GM19043 (cell line): ENCODE data around the gene BLTP1.

ENCODE experiments used
- ATAC-seq: cut with Tn5 transposase; IDR thresholded peaks from one replicate; pipeline ENCODE4 v1.9.1; 2021; ENCODE audit warnings: low read depth; ENCODE audit not compliant: unreplicated experiment

BLTP1 gene

DNA sequence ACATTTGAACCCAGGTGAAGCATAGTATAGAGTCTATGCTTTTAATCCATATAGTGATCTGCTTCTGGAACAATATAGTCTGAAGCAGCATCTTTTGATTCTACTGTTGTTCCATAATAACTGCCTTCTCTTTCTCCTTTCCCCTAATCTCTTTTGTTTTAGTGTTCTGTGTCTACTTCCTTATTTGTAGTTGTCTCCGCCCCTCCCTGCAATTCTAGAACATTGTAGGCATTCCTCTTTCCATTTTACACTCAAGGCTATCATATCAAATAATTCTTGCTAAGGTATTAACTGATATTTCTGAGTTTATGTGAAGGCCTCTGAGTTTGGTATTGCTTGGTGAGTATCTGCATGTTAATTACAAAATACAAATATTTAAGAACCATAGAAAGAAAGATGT, 11.6 kb downstream of the BLTP1 start:
- no peak for ATAC-seq

DNA sequence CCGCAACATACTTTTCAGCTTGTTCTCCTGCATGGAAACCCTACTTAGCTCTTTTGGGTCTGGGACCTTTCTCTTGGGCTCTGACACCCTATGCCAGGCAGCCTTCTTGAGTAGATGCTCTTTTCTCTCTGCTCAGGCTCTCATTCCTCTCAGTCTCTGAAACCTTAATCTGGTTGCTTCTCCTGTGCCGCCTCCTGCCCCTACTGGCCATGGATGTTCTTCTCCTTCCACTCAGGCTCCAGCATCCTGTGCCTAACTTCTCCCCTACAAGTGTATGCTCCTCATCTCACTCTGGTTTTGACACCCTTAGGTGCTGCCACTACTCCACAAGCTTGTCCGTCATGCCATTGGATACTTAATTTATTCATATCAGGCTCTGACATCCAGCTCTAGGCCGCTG, 15.2 kb downstream of the BLTP1 start:
- no peak for ATAC-seq

DNA sequence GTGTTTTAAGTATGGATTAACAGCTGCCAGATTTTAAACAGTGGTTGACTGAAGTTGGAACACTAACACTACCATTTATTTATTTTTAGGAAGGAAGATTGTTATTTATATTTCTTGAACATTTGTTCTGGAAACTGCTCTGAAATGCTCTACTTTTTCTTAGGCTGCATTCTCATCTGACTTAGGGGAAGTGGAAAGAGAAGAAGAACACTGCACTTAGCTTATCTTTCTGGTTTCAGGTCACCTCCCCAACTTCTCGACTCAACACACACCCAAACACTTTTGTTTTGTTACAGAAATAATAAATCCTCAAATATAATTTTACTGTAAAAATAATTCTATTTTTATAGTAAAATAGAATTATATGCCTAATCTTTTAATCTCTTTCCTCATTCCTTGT, 18.6 kb downstream of the BLTP1 start:
- no peak for ATAC-seq

DNA sequence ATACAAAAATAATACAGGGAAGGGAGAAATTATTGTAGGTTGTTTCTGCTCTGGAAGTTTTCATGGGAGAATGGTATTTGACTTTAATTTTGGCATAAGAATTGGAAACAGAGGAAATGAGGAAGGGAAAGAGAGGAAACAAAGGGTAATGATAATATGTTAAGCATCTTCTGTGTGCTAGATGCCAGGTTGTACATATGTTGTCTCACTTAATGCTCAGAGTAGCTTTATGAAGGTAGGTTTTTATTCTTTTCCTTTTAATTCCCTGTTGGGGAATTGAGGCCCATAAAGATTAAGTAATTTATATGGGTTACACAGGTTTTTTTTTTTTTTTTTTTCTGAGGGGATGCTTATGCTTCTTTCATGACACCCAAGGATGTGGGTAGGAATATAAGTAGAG, 19.2 kb downstream of the BLTP1 start:
- ATAC-seq = no peak

DNA sequence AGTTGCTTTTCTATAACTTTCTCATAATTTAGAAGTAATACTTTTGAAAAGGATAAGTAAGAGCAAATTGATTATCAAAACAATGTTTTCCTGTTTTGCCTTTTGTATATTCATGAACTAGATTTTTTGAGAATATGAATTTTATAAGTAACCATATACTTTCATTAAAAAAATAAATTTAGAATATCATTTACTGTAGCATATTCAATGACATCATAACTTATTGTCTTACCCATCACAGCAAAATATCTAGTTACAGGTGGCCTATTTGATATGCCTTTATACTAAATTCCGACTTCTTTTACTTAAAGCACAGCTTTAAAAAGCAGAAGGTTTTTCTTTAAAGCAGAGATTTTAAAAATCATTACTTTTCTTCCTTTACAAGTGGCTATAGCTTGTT, 20.1 kb downstream of the BLTP1 start:
- no peak for ATAC-seq

DNA sequence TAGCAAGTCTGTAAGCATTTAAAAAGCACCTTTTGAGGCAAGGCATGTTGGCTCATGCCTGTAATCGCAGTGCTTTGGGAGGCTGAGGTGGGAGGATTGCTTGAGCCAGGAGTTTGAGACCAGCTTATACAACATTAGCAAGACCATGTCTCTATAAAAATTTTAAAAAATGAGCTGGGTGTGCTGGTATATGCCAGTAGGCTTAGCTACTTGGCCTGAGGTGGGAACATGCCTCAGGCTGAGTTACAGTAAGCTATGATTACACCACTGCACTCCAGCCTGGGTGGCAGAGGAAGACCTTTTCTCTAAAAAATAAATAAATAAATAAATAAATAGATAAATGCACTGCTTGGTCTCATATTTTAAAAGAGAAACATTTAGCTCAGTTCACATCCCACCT, 26.8 kb downstream of the BLTP1 start:
- no peak for ATAC-seq

DNA sequence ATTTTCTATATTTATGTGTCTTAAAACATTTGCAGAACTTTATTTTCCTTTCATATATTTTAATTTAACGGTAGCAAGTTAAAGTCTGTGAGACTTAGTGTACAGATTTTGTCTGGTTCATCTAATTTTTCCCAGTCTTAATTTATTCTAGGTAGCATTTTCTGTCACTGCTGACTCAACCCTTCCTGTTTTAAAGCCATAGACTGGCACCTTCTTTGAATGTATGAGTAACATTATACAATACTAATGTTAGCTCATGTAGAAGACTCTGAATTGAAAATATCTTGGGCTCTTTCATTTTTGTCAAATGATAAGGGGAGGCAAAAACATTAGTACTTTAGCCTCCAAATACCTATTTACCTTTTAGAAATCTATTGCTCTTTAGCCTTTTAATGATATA, 43.6 kb downstream of the BLTP1 start:
- no peak for ATAC-seq
